Urothelium cell line (cell line): ENCODE data around the gene USP36.
A peak's percentile ranks its signal among the peaks of the same experiment; 100 is the strongest.
"Not testable (repeated sequence)": the region's sequence is repeated elsewhere in the genome, so short reads cannot be mapped to it uniquely, and the experiment has no call there.

Source experiments
- DNase-seq: peaks from one replicate; pipeline ENCODE4 v3.0.0; 2011; ENCODE audit warnings: low spot score, mixed read lengths
- FAIRE-seq: peaks from 2 replicates; lab custom pipeline; 2011; peaks lifted over from hg19 to GRCh38; lab: Jason Lieb, UNC

Gene USP36

GRCh38 chr17:78873519-78874340 lies 33.1 kb upstream of the USP36 start:
- peak; percentile 67 for DNase-seq
- FAIRE-seq: peak; percentile 85

GRCh38 chr17:78872486-78872885 lies 31.9 kb upstream of the USP36 start:
- no peak for DNase-seq
- FAIRE-seq: peak; percentile 63

GRCh38 chr17:78870621-78871020 lies 30.0 kb upstream of the USP36 start:
- no peak for DNase-seq
- FAIRE-seq: no peak

- no peak for DNase-seq
- no peak for FAIRE-seq
Observed at GRCh38 chr17:78868391-78868790, 27.8 kb upstream of the USP36 start.

GRCh38 chr17:78867046-78867445 lies 26.4 kb upstream of the USP36 start:
- FAIRE-seq: not testable (repeated sequence)

GRCh38 chr17:78865682-78866390 lies 25.2 kb upstream of the USP36 start:
- DNase-seq (peak; percentile 78), FAIRE-seq (no peak)

More at GRCh38 chr17:78867046-78867445, 26.4 kb upstream of the USP36 start:
- not testable (repeated sequence) for DNase-seq

GRCh38 chr17:78864117-78864516 lies 23.5 kb upstream of the USP36 start:
- FAIRE-seq (no peak), DNase-seq (no peak)

GRCh38 chr17:78862073-78863023 lies 21.7 kb upstream of the USP36 start:
- FAIRE-seq: peak; percentile 88
- peak; percentile 94 for DNase-seq

- DNase-seq: no peak
- FAIRE-seq: no peak
Observed at GRCh38 chr17:78861229-78861628, 20.6 kb upstream of the USP36 start.

- no peak for FAIRE-seq
- no peak for DNase-seq
Observed at GRCh38 chr17:78859051-78859450, 18.4 kb upstream of the USP36 start.

GRCh38 chr17:78857266-78857665 lies 16.7 kb upstream of the USP36 start:
- FAIRE-seq (no peak), DNase-seq (no peak)

GRCh38 chr17:78855561-78856165 lies 15.0 kb upstream of the USP36 start:
- FAIRE-seq (no peak), DNase-seq (no peak)

GRCh38 chr17:78854508-78854907 lies 13.9 kb upstream of the USP36 start:
- no peak for DNase-seq
- no peak for FAIRE-seq

- no peak for FAIRE-seq
- no peak for DNase-seq
Observed at GRCh38 chr17:78853926-78854394, 13.3 kb upstream of the USP36 start.

- DNase-seq (no peak), FAIRE-seq (no peak)
Observed at GRCh38 chr17:78852709-78853121, 12.1 kb upstream of the USP36 start.

GRCh38 chr17:78849026-78849425 lies 8.4 kb upstream of the USP36 start:
- DNase-seq: no peak
- no peak for FAIRE-seq

- FAIRE-seq: no peak
Observed at GRCh38 chr17:78847052-78847451, 6.4 kb upstream of the USP36 start.

GRCh38 chr17:78844301-78845005 lies 3.8 kb upstream of the USP36 start:
- DNase-seq (no peak), FAIRE-seq (peak; percentile 17)

More at GRCh38 chr17:78847052-78847451, 6.4 kb upstream of the USP36 start:
- no peak for DNase-seq

- DNase-seq (peak; percentile 64), FAIRE-seq (no peak)
Observed at GRCh38 chr17:78842881-78843565, 2.4 kb upstream of the USP36 start.
